ENCODE measurements around the gene GALNT11.

Gene GALNT11

DNA sequence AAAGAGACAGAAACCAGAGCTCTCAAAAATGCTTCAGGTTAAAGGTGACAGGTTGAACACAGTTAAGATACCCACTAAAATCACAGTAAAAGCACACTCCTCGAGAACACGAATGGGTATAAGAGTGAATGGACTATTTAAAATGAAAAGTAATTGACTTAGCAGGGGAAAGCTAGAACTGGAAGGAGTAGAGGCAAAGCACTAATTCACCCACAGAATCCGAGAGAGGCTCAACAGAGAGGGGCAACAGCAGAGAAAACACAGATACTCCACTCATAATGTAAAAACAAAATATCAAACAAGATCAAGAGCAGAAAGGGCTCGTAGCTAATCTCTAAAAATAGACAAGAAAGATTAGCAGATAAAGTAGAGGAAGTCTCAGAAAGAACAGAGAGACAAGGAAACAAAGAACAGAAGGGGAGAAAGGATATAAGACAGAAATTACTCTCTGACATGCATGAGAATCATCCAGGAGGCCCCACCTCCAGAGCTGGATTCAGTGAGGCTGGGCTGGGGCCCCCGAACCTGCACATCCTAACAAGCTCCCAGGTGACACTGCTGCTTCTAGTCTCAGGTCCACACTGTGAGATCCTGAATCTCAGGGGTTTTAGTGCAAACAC, 117.6 kb downstream of the GALNT11 start:
- H3K4me3 ChIP-seq (ENCODE audit: low read length), result no peak overlapping the region
- TF ChIP-seq, protein P1, sequence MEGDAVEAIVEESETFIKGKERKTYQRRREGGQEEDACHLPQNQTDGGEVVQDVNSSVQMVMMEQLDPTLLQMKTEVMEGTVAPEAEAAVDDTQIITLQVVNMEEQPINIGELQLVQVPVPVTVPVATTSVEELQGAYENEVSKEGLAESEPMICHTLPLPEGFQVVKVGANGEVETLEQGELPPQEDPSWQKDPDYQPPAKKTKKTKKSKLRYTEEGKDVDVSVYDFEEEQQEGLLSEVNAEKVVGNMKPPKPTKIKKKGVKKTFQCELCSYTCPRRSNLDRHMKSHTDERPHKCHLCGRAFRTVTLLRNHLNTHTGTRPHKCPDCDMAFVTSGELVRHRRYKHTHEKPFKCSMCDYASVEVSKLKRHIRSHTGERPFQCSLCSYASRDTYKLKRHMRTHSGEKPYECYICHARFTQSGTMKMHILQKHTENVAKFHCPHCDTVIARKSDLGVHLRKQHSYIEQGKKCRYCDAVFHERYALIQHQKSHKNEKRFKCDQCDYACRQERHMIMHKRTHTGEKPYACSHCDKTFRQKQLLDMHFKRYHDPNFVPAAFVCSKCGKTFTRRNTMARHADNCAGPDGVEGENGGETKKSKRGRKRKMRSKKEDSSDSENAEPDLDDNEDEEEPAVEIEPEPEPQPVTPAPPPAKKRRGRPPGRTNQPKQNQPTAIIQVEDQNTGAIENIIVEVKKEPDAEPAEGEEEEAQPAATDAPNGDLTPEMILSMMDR (conservative IDR thresholded peaks at IDR 0.05; ENCODE audit: low read length), result no peak
- DNase-seq (ENCODE audit: low read depth), result no peak

DNA sequence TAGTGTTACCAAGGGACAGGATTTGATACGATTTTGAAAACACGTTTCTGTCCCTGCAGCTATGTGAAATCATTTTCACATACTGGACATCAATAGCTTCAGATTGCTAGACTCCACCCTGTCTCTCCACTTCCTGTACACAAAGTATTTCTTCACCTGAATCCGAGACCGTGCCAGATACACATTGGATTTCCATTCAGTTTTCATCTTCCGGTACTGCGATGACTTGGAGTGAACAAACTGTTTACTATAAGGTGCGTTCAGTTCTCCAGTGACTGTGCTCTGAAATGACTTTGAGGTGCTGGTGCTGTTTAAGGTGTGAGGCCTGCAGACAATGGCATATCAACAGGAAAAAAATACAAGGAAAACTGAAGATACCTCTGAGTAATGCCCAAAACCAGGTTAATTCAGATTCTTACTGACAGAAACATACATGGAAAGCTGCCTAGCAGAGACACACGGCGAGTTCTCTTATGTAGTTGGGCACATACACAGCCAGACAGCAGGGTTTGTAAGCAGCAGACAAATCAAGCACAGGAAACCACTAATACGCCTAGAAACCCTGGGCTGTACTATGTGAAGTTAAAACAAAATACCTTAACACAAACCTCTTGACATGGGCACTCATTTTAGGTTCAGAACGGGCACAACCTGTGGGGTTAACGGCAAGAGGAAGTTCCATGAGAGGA, 119.2 kb downstream of the GALNT11 start:
- TF ChIP-seq, protein P1 (conservative IDR thresholded peaks at IDR 0.05; ENCODE audit: low read length), result no peak
- DNase-seq (ENCODE audit: low read depth), result no peak
- no peak overlapping the region for H3K4me3 ChIP-seq (ENCODE audit: low read length)

- H3K4me3 ChIP-seq (ENCODE audit: low read length), result no peak overlapping the region
- TF ChIP-seq, protein P1 (conservative IDR thresholded peaks at IDR 0.05; ENCODE audit: low read length), result peak; percentile 70
- peak; percentile 69 for DNase-seq (ENCODE audit: low read depth)
Observed at GRCh38 chr7:152145853-152146466, 120.5 kb downstream of the GALNT11 start.

DNA sequence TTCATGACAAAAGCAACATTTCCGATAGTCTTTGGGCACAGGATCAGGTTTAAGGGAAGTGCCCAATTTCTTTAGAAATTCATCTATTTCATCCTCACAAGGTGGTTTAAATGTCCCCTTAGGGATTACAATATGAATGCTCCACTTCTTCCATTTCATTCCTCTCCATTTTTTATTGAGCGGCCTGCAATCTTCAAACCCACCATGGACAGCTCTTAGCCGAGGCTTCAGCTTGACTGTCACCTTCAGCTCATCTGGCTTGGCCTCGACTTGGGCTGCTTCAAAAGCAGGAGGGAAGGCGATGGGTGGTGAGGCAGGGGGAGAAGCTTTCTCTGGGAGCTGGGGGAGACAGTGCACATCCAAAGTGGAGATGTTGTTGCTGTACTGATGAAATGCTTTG, 123.2 kb downstream of the GALNT11 start:
- TF ChIP-seq, protein P1 (conservative IDR thresholded peaks at IDR 0.05; ENCODE audit: low read length), result no peak
- no peak overlapping the region for H3K4me3 ChIP-seq (ENCODE audit: low read length)
- no peak for DNase-seq (ENCODE audit: low read depth)

GRCh38 chr7:152149363-152149762, 123.9 kb downstream of the GALNT11 start:
- no peak overlapping the region for H3K4me3 ChIP-seq (ENCODE audit: low read length)
- TF ChIP-seq, protein P1 (conservative IDR thresholded peaks at IDR 0.05; ENCODE audit: low read length), result no peak
- no peak for DNase-seq (ENCODE audit: low read depth)

DNA sequence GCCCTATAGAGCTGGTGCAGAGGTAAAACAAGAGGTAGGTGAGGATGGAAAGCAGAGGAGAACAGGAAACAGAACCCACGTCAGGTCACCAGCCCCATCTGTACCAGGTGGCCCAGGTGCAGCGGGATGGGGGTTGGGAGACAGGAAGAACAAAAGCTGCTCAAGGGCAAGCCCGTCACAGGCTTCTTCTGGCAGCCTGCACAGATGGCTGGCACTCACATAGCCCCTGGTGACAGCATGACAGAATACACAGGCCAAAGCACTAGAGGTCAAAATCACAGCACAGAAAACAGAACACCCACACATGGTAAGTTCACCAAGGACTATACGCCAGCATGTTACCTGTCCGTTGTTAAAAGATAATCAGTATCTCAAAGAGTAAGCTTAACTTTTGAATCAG, 126.8 kb downstream of the GALNT11 start:
- TF ChIP-seq, protein P1 (conservative IDR thresholded peaks at IDR 0.05; ENCODE audit: low read length), result no peak
- no peak overlapping the region for H3K4me3 ChIP-seq (ENCODE audit: low read length)
- DNase-seq (ENCODE audit: low read depth), result no peak
